Measurements from ENCODE around the gene WWOX.
A peak's percentile ranks its signal among the peaks of the same experiment; 100 is the strongest.

WWOX gene

DNA sequence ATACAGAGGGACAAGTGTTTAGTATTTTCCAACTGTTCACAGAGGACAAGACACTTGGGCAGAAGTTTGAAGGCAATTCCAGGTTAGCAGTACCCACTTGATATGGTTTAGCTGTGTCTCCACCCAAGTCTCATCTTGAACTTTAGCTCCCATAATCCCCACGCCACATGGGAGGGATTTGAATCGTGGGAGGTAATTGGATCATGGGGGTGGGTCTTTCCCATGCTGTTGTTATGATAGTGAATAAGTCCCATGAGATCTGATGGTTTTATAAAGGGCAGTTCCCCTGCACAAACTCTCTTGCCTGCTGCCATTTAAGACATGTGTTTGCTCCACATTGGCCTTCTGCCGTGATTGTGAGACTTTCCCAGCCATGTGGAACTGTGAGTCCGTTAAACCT, 832.2 kb downstream of the WWOX start:
- no peaks in the 10 kb centered on the region for H3K27me3 Mint-ChIP-seq
- no peak for ATAC-seq

DNA sequence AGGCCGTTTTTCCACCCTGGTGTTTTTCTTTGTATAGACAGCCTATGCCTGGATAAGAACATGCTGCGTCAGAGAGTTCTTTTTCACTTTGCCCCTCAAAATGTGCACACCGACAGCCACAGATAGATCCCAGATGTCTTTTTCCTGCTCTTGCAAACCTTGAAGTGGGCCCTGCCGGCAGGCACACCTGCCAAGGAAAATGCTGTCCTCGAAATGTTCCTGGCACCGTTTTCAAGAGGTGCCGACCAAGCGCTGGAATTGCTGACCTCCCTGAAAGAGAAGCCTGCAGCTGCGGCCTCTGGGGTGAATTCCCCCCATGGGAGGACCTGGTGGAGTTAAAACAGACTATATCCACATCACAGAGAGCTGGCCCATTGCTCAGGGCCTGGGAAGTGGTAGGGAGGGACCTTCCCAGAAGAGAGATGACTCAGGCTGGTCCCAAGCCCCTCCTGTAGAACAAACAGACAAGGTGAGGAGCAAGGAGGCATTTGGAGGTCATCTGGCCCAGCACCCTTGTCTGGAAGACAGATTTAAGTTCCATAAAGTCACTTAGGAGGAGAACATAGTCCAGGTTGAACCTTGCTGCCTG, 833.0 kb downstream of the WWOX start:
- Mint-ChIP-seq H3K9me3 (peaks cover 0 to 7% of the 10 kb centered on the region in 2 donors), H3K27me3 (no peaks in the 10 kb centered on the region), H3K4me1 (no peaks in the 10 kb centered on the region), H3K4me3 (no peak overlapping the region), H3K27ac (no peak overlapping the region)
- ATAC-seq (no peak), DNase-seq (no peak)

More for the DNA sequence above, 832.2 kb downstream of the WWOX start:
- Mint-ChIP-seq H3K27ac (no peak overlapping the region), H3K4me3 (no peak overlapping the region), H3K9me3 (peaks cover 0 to 7% of the 10 kb centered on the region in 2 donors), H3K4me1 (no peaks in the 10 kb centered on the region)
- DNase-seq, result no peak

DNA sequence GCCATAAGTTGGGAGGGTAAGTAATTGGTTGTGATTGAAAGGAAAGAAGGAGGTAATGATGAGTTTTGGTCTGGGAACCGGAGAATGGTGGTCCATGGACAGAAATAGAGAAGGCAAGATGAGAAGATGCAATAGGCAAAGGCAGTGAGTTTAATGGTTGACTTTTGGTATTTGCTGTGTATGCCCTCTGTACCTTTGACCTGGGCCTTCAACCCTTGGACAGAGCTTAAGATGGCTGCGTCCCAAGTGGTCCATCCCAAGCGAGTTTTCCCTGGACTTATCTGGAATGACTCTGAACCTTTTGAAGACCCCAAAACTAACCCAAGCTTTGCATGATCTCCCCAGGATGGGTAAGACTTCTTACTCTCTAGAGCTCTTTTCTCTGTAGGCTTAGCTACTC, 836.6 kb downstream of the WWOX start:
- no peak overlapping the region for H3K4me3 Mint-ChIP-seq
- DNase-seq (no peak), ATAC-seq (no peak)
- no peaks in the 10 kb centered on the region for H3K27me3 Mint-ChIP-seq
- no peaks in the 10 kb centered on the region for H3K4me1 Mint-ChIP-seq
- no peak overlapping the region for H3K27ac Mint-ChIP-seq
- H3K9me3 Mint-ChIP-seq, result peaks cover 6 to 13% of the 10 kb centered on the region in 2 donors

DNA sequence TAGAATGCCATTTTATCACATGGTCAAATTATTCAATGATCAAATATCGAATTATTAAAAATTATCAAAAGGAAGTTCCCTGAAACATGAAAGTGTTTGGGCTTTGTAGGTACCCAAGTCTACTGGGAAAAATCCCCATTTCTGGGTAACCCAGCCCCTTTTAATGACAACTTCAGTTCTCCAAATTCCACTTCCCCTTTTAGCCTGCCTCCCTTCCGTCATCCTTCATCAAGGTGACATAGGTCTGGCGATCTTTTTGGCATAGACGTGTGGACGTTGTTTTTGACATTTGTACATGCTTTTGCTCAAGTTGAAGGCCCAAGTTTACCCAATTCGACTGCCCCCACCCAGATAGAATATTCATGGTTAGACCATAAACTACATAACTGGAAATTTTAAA, 840.1 kb downstream of the WWOX start:
- ATAC-seq (no peak), DNase-seq (no peak)
- H3K27me3 Mint-ChIP-seq, result no peaks in the 10 kb centered on the region
- H3K27ac Mint-ChIP-seq, result no peak overlapping the region
- no peaks in the 10 kb centered on the region for H3K4me1 Mint-ChIP-seq
- H3K9me3 Mint-ChIP-seq, result peaks cover 13 to 14% of the 10 kb centered on the region in 2 donors
- H3K4me3 Mint-ChIP-seq, result no peak overlapping the region

DNA sequence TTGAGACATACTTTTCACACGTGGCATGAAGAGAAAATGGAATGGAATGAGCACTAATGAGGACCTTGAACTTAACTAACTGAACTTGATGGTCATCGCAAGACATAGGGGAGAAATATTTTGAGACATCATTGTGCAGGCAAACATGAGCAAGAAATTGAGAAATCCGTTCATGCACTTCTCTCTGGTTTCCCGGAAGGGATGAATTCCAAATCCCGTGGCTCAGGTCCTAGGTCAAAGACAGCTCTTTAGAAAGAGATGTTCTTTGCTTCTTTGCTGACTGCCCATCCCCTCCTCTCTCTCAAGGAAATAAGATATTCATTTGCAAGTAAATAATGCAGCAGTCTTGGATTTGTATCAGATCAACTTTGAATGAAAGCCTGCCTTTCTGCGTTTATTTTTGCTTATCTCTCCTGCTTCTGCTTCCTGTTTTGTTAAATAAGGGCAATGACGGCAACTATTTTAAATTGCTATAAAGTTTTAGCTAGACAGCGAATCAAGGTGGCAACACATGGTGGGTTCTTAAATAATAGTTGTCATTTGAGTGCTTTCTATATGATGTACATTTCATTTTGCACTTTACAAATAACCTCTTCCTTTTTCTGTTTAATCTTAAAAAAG, 843.3 kb downstream of the WWOX start:
- Mint-ChIP-seq H3K27ac (peak overlapping the region in 1 of 2 donors; percentile 55), H3K4me3 (no peak overlapping the region), H3K4me1 (no peaks in the 10 kb centered on the region), H3K27me3 (no peaks in the 10 kb centered on the region), H3K9me3 (peaks cover 13 to 14% of the 10 kb centered on the region in 2 donors)
- DNase-seq, result no peak
- no peak for ATAC-seq

DNA sequence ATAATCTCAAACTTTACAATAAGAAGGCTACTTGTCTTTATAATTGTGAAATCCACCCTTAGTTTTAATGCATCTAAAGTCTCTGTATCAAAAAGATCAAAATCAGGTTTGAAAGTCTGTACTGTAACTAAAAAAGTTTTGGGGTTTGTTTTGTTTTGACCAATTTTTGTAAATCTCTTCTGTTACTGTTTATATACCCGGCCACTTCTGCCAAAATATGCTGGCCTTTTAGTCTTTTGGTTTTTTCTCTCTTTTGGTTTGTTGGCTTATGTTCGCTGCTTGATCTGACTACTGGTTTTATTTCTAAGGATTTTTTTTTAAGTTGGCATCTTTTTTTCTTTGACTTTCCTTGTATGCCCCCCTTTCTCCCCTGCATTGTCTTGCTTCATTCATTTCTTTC, 845.9 kb downstream of the WWOX start:
- H3K4me3 Mint-ChIP-seq, result no peak overlapping the region
- H3K27ac Mint-ChIP-seq, result no peak overlapping the region
- H3K27me3 Mint-ChIP-seq, result no peaks in the 10 kb centered on the region
- no peaks in the 10 kb centered on the region for H3K4me1 Mint-ChIP-seq
- ATAC-seq (no peak), DNase-seq (no peak)
- peaks cover 17 to 28% of the 10 kb centered on the region in 2 donors for H3K9me3 Mint-ChIP-seq

DNA sequence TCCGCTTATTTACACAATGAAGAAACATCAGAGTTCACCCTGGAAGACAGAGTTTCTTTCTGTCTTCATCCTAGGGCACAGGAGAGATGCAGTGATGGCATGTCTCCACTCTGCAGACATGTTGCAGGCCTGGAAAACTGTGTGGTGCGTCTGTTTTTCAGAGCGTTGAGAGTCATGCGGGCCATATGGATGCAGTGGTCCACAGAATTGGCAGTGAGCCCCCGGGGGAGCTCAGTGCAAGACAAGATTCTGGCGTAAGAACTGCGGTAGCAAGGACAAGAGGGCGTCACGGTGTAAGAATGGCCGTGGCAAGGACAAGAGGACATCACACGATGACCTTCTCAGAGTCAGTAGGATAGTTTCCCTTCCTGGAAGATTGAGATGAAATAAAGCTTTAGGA, 847.1 kb downstream of the WWOX start:
- H3K4me3 Mint-ChIP-seq, result no peak overlapping the region
- no peaks in the 10 kb centered on the region for H3K27me3 Mint-ChIP-seq
- no peak for ATAC-seq
- no peaks in the 10 kb centered on the region for H3K4me1 Mint-ChIP-seq
- DNase-seq, result no peak
- peak overlapping the region in 1 of 2 donors; percentile 28 for H3K27ac Mint-ChIP-seq
- peaks cover 13 to 21% of the 10 kb centered on the region in 2 donors for H3K9me3 Mint-ChIP-seq

DNA sequence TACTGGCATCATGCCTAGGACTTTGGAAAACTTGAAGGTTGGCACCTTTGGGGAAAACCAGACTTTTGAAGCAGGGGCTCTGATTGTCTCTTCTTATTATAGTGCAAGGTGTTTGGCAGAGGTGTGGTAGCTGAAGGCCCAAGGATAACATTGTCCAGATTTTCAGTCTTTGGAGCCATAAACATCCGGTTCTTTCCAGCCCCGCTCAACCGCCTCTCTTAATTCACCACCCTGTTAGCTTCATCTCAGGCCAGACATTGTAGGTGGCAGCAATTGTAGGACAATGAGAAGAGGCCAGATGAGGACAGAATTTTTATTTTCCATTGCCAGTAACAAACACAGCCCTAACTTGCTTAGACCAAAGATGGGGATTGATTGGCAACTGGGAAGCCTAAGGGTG, 851.3 kb downstream of the WWOX start:
- Mint-ChIP-seq H3K27ac (no peak overlapping the region), H3K9me3 (peaks cover 10 to 22% of the 10 kb centered on the region in 2 donors)
- no peak for ATAC-seq

DNA sequence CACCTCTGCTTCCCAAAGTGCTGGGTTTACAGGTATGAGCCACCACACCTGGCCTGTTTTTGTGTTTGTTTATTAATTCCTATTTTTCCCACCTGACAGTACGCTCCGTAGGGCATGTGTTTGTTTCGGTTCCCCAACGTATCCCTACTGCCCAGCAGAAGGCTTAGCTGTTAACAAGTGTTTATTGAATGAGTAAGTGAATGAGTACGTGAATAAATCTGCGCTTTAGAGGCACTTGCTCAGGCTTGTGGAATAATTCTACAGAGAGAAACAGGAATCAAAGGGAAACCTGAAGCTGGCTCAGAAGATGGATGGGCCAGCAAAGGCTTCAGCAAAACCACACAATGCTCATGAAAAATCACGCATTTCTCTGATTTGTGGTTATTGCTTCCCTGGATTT, 853.2 kb downstream of the WWOX start:
- Mint-ChIP-seq H3K27ac (no peak overlapping the region), H3K9me3 (peaks cover 10 to 22% of the 10 kb centered on the region in 2 donors), H3K4me1 (no peaks in the 10 kb centered on the region), H3K27me3 (no peaks in the 10 kb centered on the region), H3K4me3 (no peak overlapping the region)
- ATAC-seq (no peak), DNase-seq (no peak)

More for the DNA sequence above, 851.3 kb downstream of the WWOX start:
- no peak overlapping the region for H3K4me3 Mint-ChIP-seq
- DNase-seq, result no peak
- H3K4me1 Mint-ChIP-seq, result no peaks in the 10 kb centered on the region
- no peaks in the 10 kb centered on the region for H3K27me3 Mint-ChIP-seq

DNA sequence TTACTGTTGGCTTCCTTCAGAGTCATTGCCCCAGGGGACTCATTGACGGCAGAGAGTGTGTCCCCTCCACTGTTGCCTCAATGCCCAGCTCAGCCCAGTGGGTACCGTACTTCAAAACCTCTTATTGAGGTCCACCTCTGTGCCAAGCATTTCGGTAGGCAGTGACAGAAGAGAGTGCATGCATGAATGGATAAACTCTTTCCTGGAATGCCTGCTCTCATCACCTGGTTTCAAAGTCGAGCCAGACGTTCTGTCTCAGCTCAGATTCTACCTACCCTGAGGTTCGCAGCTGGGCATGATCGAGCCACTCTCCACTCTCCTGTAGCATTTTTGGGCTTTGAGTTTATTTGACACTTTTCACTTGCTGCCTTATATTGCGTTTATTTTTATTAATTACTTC, 854.1 kb downstream of the WWOX start:
- DNase-seq (no peak), ATAC-seq (no peak)
- H3K27me3 Mint-ChIP-seq, result no peaks in the 10 kb centered on the region
- H3K27ac Mint-ChIP-seq, result no peak overlapping the region
- no peak overlapping the region for H3K4me3 Mint-ChIP-seq
- no peaks in the 10 kb centered on the region for H3K4me1 Mint-ChIP-seq
- peaks cover 9 to 19% of the 10 kb centered on the region in 2 donors for H3K9me3 Mint-ChIP-seq

DNA sequence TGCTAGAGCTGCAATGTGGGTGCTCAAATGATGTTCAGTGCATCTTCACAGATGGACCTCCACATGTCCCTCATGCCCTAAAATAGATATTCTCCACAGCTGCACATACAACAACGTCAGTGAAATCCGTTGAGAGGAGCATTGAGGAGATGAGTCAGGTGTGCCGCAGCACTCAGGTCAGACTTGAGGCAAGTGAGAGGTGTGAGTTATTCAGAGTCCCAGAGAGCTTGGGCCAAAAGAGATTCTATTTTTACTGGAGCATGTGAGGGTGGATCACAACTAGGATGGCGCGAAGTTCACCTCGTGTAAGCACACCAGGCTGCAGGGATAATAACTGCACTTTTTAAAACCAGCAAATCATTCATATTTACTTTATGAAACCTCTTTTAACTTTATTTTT, 855.8 kb downstream of the WWOX start:
- no peak for ATAC-seq
- Mint-ChIP-seq H3K4me3 (no peak overlapping the region), H3K9me3 (peaks cover 17 to 18% of the 10 kb centered on the region in 2 donors), H3K27me3 (no peaks in the 10 kb centered on the region), H3K27ac (peak overlapping the region in 1 of 2 donors; percentile 59), H3K4me1 (no peaks in the 10 kb centered on the region)
- no peak for DNase-seq

DNA sequence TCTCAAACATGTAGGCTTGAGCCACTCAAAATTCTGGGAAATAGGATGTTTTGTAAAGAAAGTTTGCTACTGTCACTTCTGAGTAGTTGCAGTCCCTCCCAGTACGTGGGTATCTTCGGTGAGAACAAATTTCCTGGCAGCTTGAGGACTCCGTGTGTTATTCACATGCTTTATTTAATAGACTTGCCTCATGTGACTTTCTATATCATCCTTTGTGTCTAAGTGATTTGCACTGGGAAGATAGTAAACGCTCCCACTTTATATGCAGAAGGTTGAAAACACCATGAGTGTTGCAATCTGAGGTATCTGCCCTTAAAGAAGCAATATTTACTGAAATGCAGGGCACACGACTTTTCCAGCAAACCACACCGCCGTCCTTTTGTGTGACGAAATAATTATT, 857.4 kb downstream of the WWOX start:
- no peak overlapping the region for H3K4me3 Mint-ChIP-seq
- ATAC-seq (no peak), DNase-seq (no peak)
- no peak overlapping the region for H3K27ac Mint-ChIP-seq
- no peaks in the 10 kb centered on the region for H3K27me3 Mint-ChIP-seq
- no peaks in the 10 kb centered on the region for H3K4me1 Mint-ChIP-seq
- H3K9me3 Mint-ChIP-seq, result peaks cover 17 to 18% of the 10 kb centered on the region in 2 donors

DNA sequence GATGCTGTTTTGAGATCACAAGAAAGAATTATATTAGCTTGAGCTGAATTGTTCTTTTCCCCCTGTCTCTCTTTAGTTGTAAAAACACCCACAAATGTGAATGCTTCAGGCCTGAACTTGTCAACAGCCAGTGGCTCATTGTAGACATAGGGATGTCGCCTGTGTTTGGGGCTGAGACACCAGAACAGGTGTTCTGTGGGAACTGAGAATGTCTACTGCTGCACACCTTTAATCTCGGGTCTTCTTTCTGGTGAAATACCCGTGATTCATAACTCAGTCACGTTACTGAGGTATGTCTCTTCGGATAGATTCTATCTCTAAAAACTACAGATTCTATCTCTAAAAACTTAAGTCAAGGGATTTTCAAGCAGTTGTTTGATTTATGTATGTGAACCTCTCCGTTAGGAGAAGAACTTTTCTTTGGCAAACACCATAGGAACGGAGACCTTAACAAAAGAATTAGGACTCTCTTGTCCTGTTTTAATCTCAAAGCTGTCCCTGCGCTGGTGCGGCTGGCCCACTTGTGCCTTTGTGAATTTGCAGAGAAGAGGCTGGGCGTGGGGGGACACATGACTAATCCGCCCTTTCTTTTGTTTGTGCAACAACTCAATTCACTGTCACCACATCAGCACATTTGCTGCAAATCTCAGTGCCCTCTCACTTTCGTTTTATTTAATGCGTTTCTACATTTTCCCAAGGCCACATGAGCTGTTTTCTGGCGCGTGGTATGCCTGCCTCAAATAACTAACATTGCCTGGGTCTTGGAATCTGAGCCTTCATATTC, 858.1 kb downstream of the WWOX start:
- Mint-ChIP-seq H3K4me3 (no peak overlapping the region), H3K4me1 (no peaks in the 10 kb centered on the region), H3K27ac (no peak overlapping the region), H3K9me3 (peaks cover 18% of the 10 kb centered on the region in 2 donors), H3K27me3 (no peaks in the 10 kb centered on the region)
- ATAC-seq (no peak), DNase-seq (no peak)

DNA sequence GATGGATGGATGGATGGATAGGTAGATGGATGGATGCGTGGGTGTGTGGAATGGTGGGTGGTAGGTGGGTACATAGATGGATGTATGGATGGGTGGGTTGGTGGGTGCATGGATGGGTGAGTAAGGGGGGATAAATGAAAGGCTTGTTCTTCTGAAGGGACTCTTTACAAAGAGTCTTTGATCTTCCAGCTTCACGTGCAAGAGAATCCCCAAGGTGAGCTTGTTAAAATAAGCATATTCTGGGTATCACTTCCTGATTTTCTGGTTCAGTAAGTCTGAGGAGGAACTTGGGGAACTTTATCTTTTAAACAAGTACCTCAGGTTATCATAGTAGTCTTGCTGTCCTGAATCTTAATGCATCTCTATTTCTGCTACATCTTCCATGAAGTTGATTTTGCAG, 862.0 kb downstream of the WWOX start:
- Mint-ChIP-seq H3K27me3 (no peaks in the 10 kb centered on the region), H3K27ac (no peak overlapping the region), H3K4me3 (no peak overlapping the region), H3K4me1 (no peaks in the 10 kb centered on the region), H3K9me3 (peaks cover 19 to 26% of the 10 kb centered on the region in 2 donors)
- ATAC-seq (no peak), DNase-seq (no peak)

DNA sequence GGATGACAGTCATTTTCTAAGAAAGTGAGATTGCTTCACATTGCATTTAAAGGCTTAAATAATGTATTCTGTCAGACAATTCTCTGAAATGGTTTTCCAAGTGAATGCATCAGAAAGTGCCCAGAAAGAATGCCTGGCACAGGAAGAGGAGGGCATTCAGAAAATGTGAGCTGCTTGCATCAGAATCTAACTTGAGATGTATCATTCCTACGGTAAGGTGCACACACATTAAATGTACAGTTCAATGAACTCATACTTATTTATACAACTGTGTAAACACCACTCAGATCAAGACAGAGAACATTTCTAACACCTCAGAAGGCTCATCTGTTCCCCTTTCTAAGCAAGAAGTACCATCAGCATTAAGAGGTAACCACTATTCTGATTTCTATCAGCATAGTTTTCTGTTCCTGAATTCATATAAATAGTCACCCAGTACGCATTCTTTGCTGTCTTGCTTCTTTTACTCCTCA, 863.0 kb downstream of the WWOX start:
- H3K4me1 Mint-ChIP-seq, result no peaks in the 10 kb centered on the region
- H3K9me3 Mint-ChIP-seq, result peaks cover 19 to 26% of the 10 kb centered on the region in 2 donors
- no peak overlapping the region for H3K27ac Mint-ChIP-seq
- no peak for DNase-seq
- no peaks in the 10 kb centered on the region for H3K27me3 Mint-ChIP-seq
- ATAC-seq, result no peak
- H3K4me3 Mint-ChIP-seq, result no peak overlapping the region

DNA sequence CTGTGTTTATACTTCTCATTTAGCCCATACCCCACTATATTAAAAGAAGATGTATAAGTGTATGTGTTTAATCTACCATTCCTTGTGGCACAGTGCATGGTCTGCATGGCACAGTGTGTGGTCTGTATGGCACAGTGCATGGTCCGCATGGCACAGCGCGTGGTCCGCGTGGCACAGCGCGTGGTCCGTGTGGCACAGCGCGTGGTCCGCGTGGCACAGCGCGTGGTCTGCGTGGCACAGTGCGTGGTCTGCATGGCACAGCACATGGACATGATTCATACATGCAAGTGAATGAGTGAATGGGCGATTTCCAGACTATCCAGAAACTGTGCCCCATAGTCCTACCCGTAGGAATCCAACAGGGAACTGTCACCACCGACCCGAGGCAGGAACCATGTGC, 868.5 kb downstream of the WWOX start:
- H3K27ac Mint-ChIP-seq, result no peak overlapping the region
- no peaks in the 10 kb centered on the region for H3K4me1 Mint-ChIP-seq
- H3K9me3 Mint-ChIP-seq, result peaks cover 7 to 11% of the 10 kb centered on the region in 2 donors
- no peak for ATAC-seq
- no peak overlapping the region for H3K4me3 Mint-ChIP-seq
- H3K27me3 Mint-ChIP-seq, result no peaks in the 10 kb centered on the region
- no peak for DNase-seq

Measured in stimulated activated naive CD8-positive, alpha-beta T cell treated with anti-CD3 and anti-CD28 coated beads, Interleukin-15, amount 100 ng/mL, for 72 hours (primary cell).